Measurements from ENCODE around the gene MAP3K13. TPM values are rescaled to one million over a fixed set of nuclear protein-coding genes. Genes with fewer than 3 reads are reported as not detected.

The MAP3K13 gene, protein sequence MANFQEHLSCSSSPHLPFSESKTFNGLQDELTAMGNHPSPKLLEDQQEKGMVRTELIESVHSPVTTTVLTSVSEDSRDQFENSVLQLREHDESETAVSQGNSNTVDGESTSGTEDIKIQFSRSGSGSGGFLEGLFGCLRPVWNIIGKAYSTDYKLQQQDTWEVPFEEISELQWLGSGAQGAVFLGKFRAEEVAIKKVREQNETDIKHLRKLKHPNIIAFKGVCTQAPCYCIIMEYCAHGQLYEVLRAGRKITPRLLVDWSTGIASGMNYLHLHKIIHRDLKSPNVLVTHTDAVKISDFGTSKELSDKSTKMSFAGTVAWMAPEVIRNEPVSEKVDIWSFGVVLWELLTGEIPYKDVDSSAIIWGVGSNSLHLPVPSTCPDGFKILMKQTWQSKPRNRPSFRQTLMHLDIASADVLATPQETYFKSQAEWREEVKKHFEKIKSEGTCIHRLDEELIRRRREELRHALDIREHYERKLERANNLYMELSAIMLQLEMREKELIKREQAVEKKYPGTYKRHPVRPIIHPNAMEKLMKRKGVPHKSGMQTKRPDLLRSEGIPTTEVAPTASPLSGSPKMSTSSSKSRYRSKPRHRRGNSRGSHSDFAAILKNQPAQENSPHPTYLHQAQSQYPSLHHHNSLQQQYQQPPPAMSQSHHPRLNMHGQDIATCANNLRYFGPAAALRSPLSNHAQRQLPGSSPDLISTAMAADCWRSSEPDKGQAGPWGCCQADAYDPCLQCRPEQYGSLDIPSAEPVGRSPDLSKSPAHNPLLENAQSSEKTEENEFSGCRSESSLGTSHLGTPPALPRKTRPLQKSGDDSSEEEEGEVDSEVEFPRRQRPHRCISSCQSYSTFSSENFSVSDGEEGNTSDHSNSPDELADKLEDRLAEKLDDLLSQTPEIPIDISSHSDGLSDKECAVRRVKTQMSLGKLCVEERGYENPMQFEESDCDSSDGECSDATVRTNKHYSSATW
- 18.6 and 25.8 TPM in 2 replicates for total RNA-seq

DNA sequence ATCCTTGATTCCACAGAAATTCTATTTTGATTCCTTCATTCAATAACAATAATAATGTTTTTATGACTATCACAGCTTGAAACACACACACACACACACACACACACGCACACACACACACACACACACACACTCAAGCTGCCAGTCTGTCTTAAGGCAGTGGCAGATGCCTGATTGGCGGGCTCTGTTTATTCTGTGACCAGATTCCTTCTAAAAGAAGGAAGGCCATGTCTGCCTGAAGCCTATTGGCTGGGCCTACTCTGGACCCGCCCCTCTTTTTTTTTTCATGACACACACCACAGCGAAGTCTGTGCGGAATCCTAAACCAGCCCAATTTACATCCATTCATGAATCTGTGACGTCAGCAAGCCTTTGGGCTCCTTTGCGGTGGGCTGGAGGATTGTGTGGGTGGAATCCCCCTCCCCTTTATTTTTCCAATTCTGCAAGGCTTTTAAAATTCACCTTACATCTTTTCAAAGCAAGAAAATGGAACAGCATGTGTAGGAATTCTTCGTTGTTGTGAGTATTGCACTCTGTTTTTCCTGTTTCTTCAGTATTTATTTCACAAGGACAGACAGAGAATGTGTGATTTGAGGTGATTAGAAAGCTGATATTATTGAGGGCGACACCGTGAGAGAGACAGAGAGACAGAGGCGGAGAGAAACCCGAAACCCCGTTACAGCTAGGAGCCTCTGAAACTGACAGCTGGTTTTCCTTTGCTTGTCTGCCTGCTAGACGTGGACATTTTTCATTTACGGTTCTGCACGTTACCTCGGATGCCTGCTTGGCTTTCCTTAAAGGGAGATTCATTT lies at the start of gene MAP3K13:
MAP3K13 (plus strand) TSS at position 287 of the 812 bp plus-strand sequence. CDS start 65,446 bp downstream, outside the sequence.

DNA sequence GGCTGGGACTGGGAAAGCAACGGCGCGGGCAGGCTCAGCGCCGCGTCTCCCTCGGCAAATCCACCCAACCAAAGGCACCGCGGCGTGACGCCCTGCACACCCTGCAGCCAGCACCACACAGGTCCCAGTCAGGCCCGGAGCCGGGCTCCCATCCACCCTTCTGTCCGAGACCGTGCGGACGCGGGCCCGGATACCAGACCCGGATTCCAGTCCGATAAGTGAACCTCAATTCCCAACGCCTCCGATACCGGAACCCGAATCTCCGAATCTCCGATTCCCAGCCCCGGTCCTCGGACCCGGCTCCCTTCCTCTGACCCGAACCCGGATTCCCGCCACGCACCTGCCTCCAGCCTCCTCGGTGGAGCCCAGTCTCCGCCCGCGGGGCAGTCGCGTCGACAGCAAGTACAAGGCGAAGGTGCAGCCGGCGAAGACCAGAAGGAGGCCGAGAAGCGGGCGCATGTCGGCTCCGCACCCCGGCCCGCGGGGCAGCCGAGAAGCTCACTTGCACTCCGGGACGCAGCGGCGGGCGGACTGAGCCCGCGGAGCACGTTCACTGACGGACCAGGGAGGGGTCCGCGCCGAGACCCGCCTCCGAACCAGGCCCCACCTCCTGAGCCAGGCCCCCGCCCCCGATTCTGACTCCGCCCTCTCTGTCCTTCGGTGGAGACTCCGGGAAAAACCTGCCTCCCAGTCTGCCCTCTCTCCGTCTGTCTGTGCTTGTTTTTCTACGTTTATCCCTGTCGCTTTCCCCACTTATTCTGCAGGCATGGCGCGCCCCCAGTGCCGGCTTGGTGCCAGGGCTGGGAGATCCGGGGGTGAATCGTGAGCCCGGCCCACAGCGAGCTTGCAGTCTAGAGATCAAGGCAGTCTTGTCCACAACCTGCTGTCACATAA lies 135.8 kb downstream of the MAP3K13 start, which contains the start of gene TMEM41A:
TMEM41A (minus strand) TSS at position 533 of the 894 bp plus-strand sequence; CDS start at position 459, 74 bp downstream.

Other genes starting within 250 kb of the MAP3K13 start
- 2.9 and 5.2 TPM in 2 replicates for gene C3orf70, start 210.1 kb upstream of the MAP3K13 start, total RNA-seq
- 4.4 and 4.7 TPM in 2 replicates for gene EHHADH, start 109.1 kb upstream of the MAP3K13 start, total RNA-seq
- 14.9 and 15.9 TPM in 2 replicates for gene TMEM41A, start 135.9 kb downstream of the MAP3K13 start, total RNA-seq
- 0.07 and 0.40 TPM in 2 replicates for gene LIPH, start 189.5 kb downstream of the MAP3K13 start, total RNA-seq
- gene SENP2, start 223.2 kb downstream of the MAP3K13 start, total RNA-seq: 44.8 and 50.4 TPM in 2 replicates

All from thoracic aorta endothelial cell (primary cell).